GM10266 (cell line): Measurements from ENCODE around the gene DMKN.

ENCODE experiments used
- DNase-seq: peaks from one replicate; pipeline ENCODE4 v3.0.0; 2012; ENCODE audit errors: extremely low spot score
- CTCF ChIP-seq: IDR thresholded peaks from 2 replicates; pipeline ENCODE4 v1.5.1; 2012; ENCODE audit warnings: mild to moderate bottlenecking, low read depth; ENCODE audit not compliant: control insufficient read depth, insufficient read depth; ENCODE audit errors: missing control alignments

The DMKN gene

GRCh38 chr19:35531291-35531690 lies 17.8 kb upstream of the DMKN start:
- DNase-seq: no peak
- TF ChIP-seq CTCF: no peak

- no peak for DNase-seq
- TF ChIP-seq CTCF: no peak
Measured at GRCh38 chr19:35529241-35530218, 16.1 kb upstream of the DMKN start.

- TF ChIP-seq CTCF: no peak
- no peak for DNase-seq
Measured at GRCh38 chr19:35528218-35529038, 15.0 kb upstream of the DMKN start, which contains the start of gene SBSN. TSS of gene SBSN (minus strand) at chr19:35528311. CDS start at chr19:35528281, 30 bp downstream.

- no peak for TF ChIP-seq CTCF
- DNase-seq: no peak
Measured at GRCh38 chr19:35525873-35526272, 12.4 kb upstream of the DMKN start.

GRCh38 chr19:35524181-35524837 lies 10.9 kb upstream of the DMKN start:
- TF ChIP-seq CTCF: no peak
- no peak for DNase-seq

GRCh38 chr19:35522745-35523327 lies 9.4 kb upstream of the DMKN start:
- no peak for DNase-seq
- TF ChIP-seq CTCF: no peak
